GM18517 (cell line): ENCODE data around the gene POLR1B.
A peak's percentile ranks its signal among the peaks of the same experiment; 100 is the strongest.
"Not testable (repeated sequence)": the region's sequence is repeated elsewhere in the genome, so short reads cannot be mapped to it uniquely, and the experiment has no call there.

Experiments
- ATAC-seq: cut with Tn5 transposase; IDR thresholded peaks from one replicate; pipeline ENCODE4 v1.9.1; 2021; ENCODE audit warnings: mild to moderate bottlenecking, moderate library complexity; ENCODE audit not compliant: unreplicated experiment

Gene POLR1B, protein sequence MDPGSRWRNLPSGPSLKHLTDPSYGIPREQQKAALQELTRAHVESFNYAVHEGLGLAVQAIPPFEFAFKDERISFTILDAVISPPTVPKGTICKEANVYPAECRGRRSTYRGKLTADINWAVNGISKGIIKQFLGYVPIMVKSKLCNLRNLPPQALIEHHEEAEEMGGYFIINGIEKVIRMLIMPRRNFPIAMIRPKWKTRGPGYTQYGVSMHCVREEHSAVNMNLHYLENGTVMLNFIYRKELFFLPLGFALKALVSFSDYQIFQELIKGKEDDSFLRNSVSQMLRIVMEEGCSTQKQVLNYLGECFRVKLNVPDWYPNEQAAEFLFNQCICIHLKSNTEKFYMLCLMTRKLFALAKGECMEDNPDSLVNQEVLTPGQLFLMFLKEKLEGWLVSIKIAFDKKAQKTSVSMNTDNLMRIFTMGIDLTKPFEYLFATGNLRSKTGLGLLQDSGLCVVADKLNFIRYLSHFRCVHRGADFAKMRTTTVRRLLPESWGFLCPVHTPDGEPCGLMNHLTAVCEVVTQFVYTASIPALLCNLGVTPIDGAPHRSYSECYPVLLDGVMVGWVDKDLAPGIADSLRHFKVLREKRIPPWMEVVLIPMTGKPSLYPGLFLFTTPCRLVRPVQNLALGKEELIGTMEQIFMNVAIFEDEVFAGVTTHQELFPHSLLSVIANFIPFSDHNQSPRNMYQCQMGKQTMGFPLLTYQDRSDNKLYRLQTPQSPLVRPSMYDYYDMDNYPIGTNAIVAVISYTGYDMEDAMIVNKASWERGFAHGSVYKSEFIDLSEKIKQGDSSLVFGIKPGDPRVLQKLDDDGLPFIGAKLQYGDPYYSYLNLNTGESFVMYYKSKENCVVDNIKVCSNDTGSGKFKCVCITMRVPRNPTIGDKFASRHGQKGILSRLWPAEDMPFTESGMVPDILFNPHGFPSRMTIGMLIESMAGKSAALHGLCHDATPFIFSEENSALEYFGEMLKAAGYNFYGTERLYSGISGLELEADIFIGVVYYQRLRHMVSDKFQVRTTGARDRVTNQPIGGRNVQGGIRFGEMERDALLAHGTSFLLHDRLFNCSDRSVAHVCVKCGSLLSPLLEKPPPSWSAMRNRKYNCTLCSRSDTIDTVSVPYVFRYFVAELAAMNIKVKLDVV

DNA sequence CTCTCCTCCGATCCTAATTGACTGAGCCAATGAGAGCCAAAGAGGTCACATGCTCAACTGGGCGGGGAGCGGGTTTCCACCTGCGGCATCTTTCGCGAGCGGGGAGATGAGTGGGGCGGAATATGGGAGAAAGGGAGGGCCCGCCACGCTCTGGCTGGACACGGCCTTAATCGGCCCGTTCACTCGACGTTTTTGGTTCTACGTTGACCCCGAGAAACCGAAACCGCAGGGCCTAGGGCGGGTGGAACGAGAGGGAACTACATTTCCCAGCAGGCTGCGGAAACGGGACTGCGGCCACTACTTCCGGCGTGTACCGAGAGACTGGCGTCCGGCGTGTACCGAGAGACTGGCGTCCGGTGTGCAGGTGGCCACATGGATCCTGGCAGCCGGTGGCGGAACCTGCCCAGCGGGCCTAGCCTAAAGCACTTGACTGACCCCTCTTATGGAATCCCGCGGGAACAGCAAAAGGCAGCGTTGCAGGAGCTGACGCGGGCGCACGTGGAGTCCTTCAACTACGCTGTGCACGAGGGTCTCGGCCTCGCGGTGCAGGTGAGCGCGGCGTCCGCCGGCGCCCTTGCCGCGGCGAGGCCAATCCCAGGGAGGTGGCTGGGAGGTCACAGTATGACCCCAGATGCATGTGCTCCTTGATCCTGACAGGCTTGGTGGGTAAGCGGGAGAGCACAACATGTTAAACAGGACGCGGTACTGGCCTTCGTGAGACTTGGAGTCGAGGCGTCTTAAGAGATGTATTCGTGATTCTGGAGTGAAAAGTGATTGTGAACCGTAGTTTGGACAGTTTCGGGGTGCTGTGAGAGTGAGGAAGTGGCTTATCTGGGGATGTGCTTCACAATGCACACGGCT is at the start of gene POLR1B:
Gene POLR1B (plus strand): TSS at position 343 of the 861 bp plus-strand sequence. CDS start 30 bp downstream, at position 373.
- ATAC-seq, result peak; percentile 75

DNA sequence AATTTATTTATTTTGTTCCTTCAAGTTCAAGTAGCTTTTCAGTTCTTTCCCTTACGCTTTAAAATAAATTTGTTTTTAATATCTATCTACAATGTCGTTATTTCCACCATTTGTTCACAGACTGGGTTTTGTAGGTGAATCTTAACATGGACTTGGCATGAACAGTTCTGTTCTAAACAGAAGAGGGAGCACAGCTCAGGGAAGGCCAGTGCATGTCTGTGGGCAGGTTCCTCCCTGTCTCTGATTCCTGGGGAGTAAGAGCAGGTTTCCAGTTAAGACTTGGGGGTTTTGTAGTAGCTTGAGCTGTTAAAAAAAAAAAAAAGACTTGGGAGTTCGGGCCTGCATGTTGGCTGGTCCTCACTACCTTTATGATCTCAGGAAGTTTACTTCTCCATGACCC is 49.2 kb upstream of the POLR1B start:
- ATAC-seq, result no peak

DNA sequence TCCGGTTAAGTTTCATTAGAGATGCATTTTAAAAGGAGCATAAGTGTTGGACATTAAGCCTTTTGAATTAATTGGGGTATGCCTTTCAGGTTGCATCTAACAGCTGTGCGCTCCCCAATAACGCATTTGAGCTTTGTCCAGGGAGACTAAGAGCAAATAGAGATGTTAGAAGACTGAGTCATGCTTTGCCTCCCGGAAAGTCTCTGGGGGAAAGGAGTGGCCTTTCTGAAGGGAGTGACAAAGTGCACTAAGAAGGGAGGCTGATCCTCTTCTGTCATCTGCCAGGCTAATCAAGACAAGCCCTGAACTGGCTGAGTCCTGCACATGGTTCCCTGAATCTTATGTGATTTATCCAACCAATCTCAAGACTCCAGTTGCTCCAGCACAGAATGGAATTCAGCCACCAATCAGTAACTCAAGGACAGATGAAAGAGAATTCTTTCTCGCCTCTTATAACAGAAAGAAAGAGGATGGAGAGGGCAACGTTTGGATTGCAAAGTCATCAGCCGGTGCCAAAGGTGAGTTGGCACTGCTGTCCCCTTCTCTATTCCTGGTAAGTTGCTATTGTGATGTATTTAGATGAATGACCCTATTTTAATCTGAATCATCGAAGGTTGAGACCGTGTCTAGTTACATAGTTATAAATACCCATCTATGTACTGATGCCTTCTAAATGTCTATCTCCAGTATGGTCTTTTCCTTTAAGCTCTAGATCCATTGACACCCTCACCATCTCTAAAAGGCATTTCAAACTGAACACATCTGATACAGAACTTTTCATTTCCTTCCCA is 48.2 kb upstream of the POLR1B start:
- ATAC-seq, result no peak

DNA sequence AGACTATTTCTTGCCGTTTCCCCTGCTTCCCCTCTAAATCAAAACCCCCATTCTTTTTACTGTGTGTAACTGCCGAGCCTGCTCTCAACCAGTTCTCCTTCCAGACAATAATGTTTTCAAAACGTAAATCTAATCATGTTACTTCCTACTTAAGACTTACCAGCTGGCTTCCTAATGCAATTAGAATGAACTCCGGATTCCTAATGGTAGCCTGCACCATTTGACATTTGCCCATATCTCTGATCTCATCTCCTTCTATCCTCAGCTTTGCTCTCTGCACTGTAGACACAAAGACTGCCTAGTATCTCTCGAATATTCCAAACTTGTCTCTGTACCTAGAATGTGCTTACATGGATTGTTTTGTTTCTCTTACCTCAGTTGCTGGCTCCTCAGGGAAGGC is 47.4 kb upstream of the POLR1B start:
- no peak for ATAC-seq

DNA sequence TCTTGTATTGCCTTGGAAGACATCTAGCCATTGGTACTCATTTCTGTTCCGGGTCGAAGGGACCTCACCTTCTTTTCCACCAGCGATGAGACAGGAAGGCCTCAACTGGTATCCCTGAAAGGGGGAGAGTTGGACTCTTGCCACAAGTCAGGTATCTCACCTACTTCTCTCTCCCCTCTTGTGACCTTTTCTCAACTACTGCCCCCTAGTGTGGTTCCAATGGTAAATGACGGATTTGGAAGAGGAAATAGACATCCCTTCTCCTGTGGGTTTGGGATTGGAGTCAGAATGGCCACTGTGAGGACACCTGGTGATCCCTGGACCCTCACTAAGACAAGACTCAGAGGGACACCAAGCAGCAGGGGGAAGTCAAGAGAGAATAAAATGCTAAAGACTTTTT is 46.4 kb upstream of the POLR1B start:
- not testable (repeated sequence) for ATAC-seq

DNA sequence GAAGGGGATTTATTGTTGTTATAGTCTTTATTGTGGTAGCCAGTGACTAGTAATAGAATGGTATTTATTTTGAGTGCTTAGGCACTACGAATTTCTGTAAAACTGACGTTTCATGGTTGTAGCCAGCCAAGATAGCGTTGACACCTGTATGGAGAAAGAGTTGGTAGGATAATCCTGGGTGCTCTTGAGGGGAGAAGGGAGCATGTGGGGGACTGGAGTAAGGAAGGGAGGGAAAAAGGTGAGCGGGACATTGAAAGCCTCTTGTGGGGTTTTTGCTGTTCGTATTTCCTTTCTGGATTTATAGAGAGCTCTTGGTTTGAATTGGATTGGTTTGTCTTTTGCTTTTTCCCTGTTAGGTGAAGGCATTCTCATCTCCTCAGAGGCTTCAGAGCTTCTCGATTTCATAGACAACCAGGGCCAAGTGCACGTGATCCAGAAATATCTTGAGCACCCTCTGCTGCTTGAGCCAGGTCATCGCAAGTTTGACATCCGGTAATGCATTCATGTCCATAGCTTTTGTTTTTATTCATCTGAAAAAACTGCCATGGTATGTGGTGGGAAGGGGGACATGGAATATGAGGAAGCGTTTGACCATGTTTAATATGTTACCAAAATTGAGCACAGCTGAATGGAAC is 41.3 kb upstream of the POLR1B start:
- not testable (repeated sequence) for ATAC-seq

DNA sequence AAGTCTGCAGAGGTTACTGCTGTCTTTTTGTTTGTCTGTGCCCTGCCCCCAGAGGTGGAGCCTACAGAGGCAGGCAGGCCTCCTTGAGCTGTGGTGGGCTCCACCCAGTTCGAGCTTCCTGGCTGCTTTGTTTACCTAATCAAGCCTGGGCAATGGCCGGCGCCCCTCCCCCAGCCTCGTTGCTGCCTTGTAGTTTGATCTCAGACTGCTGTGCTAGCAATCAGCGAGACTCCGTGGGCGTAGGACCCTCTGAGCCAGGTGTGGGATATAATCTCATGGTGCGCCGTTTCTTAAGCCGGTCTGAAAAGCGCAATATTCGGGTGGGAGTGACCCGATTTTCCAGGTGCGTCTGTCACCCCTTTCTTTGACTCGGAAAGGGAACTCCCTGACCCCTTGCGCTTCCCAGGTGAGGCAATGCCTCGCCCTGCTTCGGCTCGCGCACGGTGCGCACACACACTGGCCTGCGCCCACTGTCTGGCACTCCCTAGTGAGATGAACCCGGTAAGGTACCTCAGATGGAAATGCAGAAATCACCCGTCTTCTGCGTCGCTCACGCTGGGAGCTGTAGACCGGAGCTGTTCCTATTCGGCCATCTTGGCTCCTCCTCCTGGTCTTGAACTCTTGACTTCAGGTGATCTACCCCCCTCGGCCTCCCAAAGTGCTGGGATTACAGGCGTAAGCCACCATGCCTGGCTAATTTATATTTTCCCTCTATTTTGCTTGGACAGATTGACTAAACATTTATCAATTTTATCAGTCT is 32.8 kb upstream of the POLR1B start:
- not testable (repeated sequence) for ATAC-seq

DNA sequence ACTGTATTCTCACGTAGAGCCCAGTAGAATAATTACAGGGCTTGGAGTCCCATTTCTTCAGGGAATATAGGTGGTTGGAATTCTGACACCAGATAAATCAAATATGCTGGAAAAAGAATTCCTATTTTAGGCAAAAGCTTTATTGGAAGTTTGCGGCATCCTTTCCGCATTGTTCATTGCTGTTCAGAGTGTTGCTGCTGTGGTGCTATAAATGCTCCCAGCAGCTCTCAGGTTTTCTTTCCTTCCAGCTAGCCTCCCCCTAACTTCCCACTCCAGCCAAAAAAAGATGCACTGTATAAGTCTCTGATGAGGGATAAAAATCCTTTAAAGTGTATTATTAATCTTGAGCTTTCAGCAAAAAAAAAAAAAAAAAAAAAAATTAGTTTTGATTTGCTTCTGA is 25.5 kb upstream of the POLR1B start:
- no peak for ATAC-seq

DNA sequence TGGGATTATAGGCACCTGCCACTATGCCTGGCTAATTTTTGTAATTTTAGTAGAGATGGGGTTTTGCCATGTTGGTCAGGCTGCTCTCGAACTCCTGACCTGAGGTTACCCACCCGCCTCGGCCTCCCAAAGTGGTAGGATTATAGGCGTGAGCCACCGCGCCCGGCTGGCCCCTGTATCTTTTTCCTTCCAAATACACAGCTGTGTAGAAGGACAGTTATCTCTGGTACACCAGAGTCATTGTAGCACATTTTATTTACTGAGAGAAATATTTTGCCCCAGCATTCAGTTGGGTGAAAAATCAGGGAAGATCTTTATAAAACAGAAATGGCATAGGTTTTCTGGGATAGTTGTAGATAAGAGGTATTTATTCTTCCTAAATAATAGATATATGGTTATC is 23.5 kb upstream of the POLR1B start:
- no peak for ATAC-seq

DNA sequence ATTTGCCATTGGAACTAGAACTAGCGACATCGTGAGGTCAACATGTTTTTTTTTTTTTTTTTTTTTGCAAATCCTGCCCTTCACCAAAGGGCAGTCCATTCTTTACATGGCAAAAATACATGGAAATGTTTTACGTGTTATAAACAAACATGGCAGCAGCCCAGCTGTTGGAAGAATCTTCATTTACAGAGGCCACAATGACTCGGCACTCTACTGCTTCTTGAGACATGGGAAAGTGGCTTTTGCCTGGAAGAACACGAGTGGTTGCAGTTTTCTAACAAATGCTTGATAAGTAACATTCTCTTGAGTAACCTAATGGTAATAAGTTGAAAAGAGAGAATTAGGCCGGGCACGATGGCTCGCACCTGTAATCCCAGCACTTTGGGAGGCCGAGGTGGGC is 22.8 kb upstream of the POLR1B start:
- ATAC-seq, result no peak

DNA sequence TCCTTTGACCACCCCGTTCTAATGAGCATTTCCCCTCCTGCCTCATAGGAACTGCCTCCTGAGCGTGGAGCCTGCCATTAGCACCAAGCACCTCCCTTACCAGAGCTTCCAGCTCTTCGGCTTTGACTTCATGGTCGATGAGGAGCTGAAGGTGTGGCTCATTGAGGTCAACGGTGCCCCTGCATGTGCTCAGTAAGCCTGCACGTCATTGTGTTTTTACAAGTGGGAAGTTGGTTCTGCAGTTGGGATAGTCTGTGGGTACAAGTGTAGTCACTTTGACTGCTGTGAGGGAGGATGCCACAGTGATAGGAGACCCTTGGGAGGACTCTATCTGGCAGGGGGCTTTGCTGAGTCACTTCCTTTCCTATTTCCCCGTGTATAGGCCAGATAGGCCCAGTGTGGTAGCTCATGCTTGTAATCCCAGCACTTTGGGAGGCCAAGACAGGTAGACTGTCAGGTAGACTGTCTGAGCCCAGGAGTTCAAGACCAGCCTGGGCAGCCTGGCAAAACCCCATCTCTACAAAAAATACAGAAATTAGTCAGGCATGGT is 22.0 kb upstream of the POLR1B start:
- no peak for ATAC-seq

DNA sequence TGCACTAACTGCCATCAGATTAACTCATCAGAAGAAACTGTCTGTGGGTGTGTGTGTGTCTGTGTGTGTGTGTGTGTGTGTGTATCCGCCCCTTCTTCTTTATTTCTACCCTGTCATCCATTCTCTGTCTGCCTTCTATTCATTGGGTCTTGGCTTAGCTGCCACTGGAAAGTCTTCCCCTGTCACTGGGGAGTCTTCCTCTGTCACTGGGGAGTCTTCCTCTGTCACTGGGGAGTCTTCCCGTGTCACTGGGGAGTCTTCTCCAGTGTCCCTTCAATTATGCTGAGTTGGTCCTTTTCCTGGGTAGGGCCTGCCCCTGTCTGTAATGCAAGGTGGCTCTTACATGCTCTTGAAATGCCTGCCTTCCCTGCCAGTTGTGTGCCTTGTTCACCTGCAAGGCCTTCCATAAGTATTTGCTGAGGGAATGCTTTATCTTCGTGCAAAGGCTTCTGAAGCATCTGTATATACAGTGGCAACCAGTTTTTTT is 18.9 kb upstream of the POLR1B start:
- no peak for ATAC-seq

DNA sequence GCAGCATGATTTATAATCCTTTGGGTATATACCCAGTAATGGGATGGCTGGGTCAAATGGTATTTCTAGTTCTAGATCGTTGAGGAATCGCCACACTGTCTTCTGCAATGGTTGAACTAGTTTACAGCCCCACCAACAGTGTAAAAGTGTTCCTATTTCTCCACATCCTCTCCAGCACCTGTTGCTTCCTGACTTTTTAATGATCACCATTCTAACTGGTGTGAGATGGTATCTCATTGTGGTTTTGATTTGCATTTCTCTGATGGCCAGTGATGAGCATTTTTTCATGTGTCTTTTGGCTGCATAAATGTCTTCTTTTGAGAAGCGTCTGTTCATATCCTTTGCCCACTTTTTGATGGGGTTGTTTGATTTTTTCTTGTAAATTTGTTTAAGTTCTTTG is 18.0 kb upstream of the POLR1B start:
- ATAC-seq, result not testable (repeated sequence)

DNA sequence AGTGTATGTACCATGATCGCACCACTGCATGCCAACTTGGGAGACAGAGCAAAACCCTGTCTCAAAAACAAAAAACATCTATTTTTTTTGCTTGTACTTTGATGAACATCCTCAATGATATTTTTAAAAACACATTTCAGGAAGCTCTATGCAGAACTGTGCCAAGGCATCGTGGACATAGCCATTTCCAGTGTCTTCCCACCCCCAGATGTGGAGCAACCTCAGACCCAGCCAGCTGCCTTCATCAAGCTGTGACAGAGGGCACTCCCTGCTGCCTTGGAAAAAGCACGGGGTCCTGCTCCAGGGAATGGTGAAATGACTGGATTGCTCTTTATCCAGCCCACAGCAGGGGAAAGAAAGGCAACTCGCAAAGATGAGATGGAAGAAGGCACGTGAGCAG is 13.7 kb upstream of the POLR1B start:
- no peak for ATAC-seq

DNA sequence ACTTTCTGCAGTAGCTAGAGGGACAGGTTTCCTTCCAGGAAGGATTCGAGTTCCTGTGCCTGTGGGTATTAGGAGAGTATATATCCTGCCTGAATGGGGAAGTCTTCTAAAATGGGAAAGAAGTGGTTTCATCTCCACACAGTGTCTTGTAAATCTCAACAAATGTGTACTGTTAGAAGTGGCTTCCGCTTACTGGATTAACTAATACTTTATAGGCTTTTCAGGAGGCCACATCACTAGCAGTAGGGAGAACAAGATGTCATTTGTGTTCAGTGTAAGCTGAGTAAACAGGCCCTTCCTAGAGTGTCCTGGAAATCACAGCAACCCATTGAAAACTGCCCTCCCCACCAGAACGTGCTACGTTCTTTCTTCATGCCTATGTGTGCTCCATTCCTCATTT is 12.5 kb upstream of the POLR1B start:
- no peak for ATAC-seq

DNA sequence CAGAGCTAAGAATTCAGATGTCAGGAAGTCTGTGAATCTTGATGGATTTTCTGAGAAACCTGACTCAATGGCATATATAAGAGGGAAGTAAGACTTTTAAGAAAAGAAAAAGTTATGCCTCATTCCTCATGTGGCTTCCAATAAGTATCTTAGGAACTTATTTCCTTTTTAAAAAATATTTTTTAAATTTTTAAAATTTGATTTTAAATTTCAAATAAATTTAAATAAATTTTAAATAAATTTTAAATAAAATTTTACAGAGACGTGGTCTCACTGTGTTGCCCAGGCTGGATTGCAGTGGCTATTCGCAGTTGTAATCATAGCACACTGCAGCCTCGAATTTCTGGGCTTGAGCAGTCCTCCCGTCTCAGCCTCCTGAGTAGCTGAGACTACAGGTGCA is 11.5 kb upstream of the POLR1B start:
- no peak for ATAC-seq

DNA sequence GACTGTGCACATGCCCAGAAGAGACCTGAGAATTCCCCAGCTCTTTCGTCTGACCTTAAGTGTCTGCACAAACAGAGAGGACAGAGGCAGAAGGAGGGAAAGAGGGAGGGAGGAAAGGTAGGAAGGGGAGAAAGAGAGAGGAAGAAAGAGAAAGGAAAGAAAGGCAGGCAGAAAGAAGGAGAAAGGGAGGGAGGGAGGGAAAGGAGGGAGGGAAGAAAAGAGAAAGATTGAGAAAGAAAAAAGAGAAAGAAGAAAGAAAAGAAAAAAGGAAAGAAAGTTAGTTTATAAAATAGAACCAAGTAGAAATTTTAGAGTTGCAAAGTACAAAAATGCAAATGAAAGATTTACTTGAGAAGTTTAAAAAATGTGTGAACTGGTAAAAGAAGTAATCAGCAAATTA is 7.4 kb upstream of the POLR1B start:
- no peak for ATAC-seq

DNA sequence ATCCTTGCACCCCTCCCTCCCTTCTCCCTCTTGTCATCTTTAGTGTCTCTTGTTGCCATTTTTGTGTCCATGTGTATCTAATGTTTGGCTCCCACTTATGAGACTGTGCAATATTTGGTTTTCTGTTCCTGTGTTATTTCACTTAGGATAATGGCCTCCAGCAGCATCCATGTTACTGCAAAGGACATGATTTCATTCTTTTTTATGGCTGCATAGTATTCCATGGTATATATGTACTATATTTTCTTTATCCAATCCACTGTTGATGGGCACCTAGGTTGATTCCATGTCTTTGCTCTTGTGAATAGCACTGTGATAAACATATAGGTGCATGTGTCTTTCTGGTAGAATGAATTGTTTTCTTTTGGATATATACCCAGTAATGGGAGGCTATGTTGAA is 5.6 kb upstream of the POLR1B start:
- not testable (repeated sequence) for ATAC-seq
